Progenitor cell of endocrine pancreas (in vitro differentiated cells): ENCODE measurements around the gene LRP1B. TPM values are rescaled to one million over a fixed set of nuclear protein-coding genes. Genes with fewer than 3 reads are reported as not detected.

Experiments
- DNase-seq: peaks from one replicate; pipeline ENCODE4 v3.0.0; 2021; ENCODE audit warnings: low spot score; ENCODE audit not compliant: unreplicated experiment
- H3K27ac Mint-ChIP-seq: 2 replicates; pipeline ENCODE4 v1.8.0; 2021; ENCODE audit warnings: mild to moderate bottlenecking, moderate library complexity, mixed read lengths
- H3K27me3 Mint-ChIP-seq: 2 replicates; pipeline ENCODE4 v1.8.0; 2021; ENCODE audit warnings: mixed read lengths
- H3K36me3 Mint-ChIP-seq: 2 replicates; pipeline ENCODE4 v1.8.0; 2022; ENCODE audit warnings: mixed read lengths; ENCODE audit not compliant: insufficient read depth
- H3K4me1 Mint-ChIP-seq: 2 replicates; pipeline ENCODE4 v1.8.0; 2021; ENCODE audit warnings: low read depth, mixed read lengths
- H3K4me3 Mint-ChIP-seq: 2 replicates; pipeline ENCODE4 v1.8.0; 2021; ENCODE audit warnings: low read depth, mild to moderate bottlenecking, moderate library complexity, mixed read lengths
- H3K9me3 Mint-ChIP-seq: 2 replicates; pipeline ENCODE4 v1.8.0; 2021; ENCODE audit warnings: low read depth, mixed read lengths
- total RNA-seq: library from RNA; stranded (reverse); gene quantifications from 2 replicates; pipeline ENCODE4 v1.2.1, GENCODE V29; 2021
- TF ChIP-seq, protein P1 (sequence below): fragments of 200-600 bp; sonication (generic); IDR thresholded peaks from one replicate; pipeline ENCODE4 v1.5.0; 2021; ENCODE audit warnings: antibody characterized with exemption, mild to moderate bottlenecking; ENCODE audit not compliant: unreplicated experiment

The LRP1B gene
- total RNA-seq, 1 donor from 2014 or later: 0.57 TPM

DNA sequence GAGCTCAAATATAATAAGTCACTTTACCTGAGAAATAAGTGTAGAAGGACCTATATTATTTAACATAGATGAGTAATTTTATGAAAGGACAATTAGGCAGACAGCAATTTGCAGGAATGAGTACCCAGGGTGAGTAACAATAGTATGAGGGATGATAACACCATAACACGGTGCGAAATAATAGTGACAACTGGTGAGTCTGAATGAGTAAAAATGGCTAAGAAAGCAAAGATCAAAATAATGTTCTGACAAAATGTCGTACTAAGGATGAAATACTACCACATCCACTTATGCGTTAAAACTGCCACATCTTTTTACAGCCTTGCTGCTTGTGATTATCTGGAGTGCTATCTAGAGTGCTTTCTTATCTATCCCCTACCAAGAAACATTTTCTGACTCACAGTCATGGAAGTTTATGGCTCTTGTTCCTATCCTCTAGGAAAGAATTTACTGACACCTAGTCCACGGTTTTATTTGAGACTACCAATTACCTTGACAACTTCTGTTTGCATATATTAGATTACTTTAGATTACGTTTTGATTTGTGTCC is 929.7 kb downstream of the LRP1B start:
- H3K4me3 Mint-ChIP-seq: no peak overlapping the region
- no peak overlapping the region for H3K27ac Mint-ChIP-seq
- H3K4me1 Mint-ChIP-seq: peaks cover 5% of the 10 kb centered on the region
- H3K27me3 Mint-ChIP-seq: peaks cover 2% of the 10 kb centered on the region
- H3K9me3 Mint-ChIP-seq: peaks cover 3% of the 10 kb centered on the region
- H3K36me3 Mint-ChIP-seq: no peaks in the 10 kb centered on the region
- DNase-seq: no peak
- TF ChIP-seq, protein P1, sequence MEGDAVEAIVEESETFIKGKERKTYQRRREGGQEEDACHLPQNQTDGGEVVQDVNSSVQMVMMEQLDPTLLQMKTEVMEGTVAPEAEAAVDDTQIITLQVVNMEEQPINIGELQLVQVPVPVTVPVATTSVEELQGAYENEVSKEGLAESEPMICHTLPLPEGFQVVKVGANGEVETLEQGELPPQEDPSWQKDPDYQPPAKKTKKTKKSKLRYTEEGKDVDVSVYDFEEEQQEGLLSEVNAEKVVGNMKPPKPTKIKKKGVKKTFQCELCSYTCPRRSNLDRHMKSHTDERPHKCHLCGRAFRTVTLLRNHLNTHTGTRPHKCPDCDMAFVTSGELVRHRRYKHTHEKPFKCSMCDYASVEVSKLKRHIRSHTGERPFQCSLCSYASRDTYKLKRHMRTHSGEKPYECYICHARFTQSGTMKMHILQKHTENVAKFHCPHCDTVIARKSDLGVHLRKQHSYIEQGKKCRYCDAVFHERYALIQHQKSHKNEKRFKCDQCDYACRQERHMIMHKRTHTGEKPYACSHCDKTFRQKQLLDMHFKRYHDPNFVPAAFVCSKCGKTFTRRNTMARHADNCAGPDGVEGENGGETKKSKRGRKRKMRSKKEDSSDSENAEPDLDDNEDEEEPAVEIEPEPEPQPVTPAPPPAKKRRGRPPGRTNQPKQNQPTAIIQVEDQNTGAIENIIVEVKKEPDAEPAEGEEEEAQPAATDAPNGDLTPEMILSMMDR: no peak

DNA sequence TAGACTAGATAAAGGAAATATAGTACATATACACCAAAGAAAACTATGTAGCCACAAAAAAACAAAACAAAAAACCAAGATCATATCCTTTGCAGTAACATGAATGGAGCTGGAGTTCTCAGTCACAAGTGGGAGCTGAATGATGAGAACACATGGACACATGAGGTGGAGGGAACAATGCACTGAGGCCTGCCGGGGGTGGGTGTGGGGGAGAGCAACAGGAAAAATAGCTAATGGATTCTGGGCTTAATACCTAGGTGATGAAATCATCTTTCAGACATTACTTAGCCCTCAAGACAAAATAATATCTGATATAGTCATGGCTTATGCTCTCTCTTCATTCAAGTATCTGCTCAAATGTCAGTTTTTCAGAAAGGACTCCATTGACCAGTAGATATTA is 930.6 kb downstream of the LRP1B start:
- Mint-ChIP-seq H3K9me3 (peaks cover 3% of the 10 kb centered on the region), H3K36me3 (no peaks in the 10 kb centered on the region), H3K4me1 (peaks cover 5% of the 10 kb centered on the region), H3K27me3 (peaks cover 2% of the 10 kb centered on the region), H3K27ac (no peak overlapping the region), H3K4me3 (no peak overlapping the region)
- no peak for DNase-seq
- TF ChIP-seq, protein P1: no peak

DNA sequence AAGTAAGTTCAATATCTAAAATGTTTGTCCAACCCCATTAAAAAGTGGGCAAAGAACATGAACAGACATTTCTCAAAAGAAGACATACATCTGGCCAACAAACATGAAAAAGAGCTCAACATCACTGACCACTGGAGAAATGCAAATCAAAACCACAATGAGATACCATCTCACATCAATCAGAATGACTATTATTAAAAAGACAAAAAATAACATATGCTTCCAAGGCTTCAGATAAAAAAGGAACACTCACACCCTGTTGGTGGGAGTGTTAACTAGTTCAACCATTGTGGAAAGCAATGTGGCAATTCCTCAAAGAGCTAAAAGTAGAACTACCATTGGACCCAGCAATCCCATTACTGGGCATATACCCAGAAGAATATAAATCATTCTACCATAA is 931.1 kb downstream of the LRP1B start:
- Mint-ChIP-seq H3K4me3 (no peak overlapping the region), H3K27me3 (peaks cover 2% of the 10 kb centered on the region), H3K27ac (no peak overlapping the region), H3K4me1 (peaks cover 5% of the 10 kb centered on the region), H3K9me3 (peaks cover 3% of the 10 kb centered on the region), H3K36me3 (no peaks in the 10 kb centered on the region)
- TF ChIP-seq, protein P1: no peak
- DNase-seq: no peak

DNA sequence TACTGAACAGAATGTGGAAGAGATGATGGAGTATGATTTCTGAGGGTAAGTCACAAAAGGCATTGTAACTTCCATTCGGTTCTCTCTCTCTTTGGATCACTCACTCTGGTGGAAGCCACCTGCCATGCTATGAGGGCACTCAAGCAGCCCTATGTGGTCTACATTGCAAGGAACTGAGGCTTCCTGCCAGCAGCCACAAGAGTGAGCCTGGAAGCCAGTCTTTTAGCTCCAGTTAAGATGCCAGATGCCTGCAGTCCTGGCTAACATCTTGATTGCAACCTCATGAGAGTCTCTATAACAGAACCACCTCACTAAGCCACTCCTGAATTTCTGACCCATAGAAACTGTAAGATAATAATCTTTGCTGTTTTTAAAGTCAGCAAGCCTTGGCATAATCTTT is 935.7 kb downstream of the LRP1B start:
- Mint-ChIP-seq H3K9me3 (peaks cover 3% of the 10 kb centered on the region), H3K36me3 (no peaks in the 10 kb centered on the region), H3K27me3 (peaks cover 2% of the 10 kb centered on the region), H3K27ac (no peak overlapping the region), H3K4me1 (peaks cover 15% of the 10 kb centered on the region), H3K4me3 (no peak overlapping the region)
- TF ChIP-seq, protein P1: no peak
- DNase-seq: no peak

DNA sequence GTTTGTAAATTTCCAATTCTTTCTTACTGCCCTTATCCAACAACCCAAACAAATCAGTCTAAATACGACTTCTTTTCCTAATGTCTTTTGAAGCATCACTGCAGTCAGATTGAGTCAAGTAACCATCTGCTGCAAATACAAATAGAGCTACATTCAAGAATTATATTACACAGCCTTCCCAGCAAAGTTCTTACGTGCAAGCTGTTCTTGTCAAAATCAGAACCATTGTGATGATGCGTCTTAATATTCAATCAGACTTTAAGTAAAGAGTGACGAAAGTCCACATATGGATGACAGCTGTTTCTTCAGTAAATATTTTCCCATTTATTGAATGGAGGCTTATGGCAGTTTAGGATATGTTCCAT is 943.8 kb downstream of the LRP1B start:
- H3K9me3 Mint-ChIP-seq: no peaks in the 10 kb centered on the region
- H3K27me3 Mint-ChIP-seq: no peaks in the 10 kb centered on the region
- no peak overlapping the region for H3K27ac Mint-ChIP-seq
- no peak for DNase-seq
- H3K36me3 Mint-ChIP-seq: no peaks in the 10 kb centered on the region
- peaks cover 25% of the 10 kb centered on the region for H3K4me1 Mint-ChIP-seq
- no peak overlapping the region for H3K4me3 Mint-ChIP-seq
- TF ChIP-seq, protein P1: no peak
